ENCODE measurements around the gene SUGCT.

Gene SUGCT

DNA sequence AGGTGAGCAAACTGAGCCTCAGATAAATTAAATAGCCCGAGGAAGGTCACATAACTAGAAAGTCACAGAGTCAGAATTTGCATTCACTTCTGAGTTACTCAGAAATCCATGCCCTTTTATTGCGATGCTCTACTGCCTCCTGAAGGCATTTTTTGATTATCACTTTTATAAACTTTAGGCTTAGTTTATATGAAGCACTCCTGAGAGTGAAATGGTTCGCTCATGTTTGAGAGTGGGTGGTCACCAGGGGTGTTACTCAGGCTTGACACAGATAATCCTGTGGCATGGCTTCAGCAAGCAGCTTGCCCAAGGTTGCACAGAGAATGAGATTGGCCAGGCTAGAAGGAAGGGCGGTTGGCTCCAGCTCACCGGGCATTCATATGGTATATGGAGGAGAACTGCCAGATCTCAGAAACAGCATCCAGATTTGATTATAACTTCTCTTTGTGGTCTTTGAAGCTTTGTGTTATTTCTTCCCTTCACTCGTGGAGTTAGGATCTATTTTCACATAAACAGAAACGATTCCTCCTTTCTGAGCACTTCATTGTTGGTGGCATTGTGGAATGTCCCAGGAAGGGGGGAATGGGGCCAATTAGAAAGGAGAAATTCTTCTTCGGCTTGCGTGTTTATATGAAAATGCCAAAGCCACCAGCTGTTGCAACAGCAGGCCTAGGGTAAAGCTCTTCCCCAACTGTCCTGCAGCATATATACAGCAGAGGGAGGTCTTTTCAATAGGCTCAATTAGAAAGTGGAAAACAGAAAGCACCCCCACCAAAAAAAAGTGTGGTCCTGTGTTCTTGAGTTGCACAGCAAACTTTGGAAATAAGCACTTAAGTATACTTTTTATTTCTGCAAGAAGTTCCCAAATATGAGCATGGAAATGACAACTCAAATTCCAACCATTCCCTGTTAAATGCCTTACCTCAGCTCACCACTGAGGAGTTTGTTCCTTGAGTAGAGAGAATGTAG, 628.8 kb downstream of the SUGCT start:
- Histone ChIP-seq H3K4me3 (ENCODE audit: low read depth, low read length) (no peak overlapping the region), H3K36me3 (ENCODE audit: control insufficient read depth, insufficient read depth, low read length) (no peaks in the 10 kb centered on the region), H3K4me1 (ENCODE audit: control insufficient read depth, insufficient read depth, low read length) (peaks cover 11% of the 10 kb centered on the region), H3K9me3 (ENCODE audit: control insufficient read depth, insufficient read depth, low read length) (no peaks in the 10 kb centered on the region), H3K27me3 (ENCODE audit: control insufficient read depth, insufficient read depth, low read length) (no peaks in the 10 kb centered on the region), H3K9ac (ENCODE audit: low read depth, low read length) (no peak overlapping the region)

DNA sequence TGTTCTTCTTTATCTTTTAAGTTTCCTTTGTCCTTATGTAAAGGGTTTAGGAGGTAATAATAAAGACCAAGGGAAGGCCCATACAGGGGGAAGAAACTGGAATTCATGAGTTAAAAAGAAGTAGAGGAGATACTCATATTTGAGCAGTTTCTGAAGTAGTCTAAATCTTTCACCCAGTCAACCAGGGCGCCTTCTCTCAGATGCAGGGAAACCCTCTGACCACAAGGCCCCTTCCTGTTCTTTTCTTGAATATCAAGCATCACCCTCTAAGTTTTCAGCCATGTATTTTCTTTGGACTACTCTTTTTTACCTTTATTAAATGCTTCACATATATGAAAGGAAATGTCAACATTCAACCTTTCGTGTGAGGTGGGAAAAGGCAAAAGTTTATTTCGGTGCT, 630.8 kb downstream of the SUGCT start:
- no peaks in the 10 kb centered on the region for H3K36me3 ChIP-seq (ENCODE audit: control insufficient read depth, insufficient read depth, low read length)
- no peak overlapping the region for H3K9ac ChIP-seq (ENCODE audit: low read depth, low read length)
- H3K27me3 ChIP-seq (ENCODE audit: control insufficient read depth, insufficient read depth, low read length): no peaks in the 10 kb centered on the region
- H3K4me3 ChIP-seq (ENCODE audit: low read depth, low read length): no peak overlapping the region
- H3K9me3 ChIP-seq (ENCODE audit: control insufficient read depth, insufficient read depth, low read length): no peaks in the 10 kb centered on the region
- H3K4me1 ChIP-seq (ENCODE audit: control insufficient read depth, insufficient read depth, low read length): peaks cover 11% of the 10 kb centered on the region

DNA sequence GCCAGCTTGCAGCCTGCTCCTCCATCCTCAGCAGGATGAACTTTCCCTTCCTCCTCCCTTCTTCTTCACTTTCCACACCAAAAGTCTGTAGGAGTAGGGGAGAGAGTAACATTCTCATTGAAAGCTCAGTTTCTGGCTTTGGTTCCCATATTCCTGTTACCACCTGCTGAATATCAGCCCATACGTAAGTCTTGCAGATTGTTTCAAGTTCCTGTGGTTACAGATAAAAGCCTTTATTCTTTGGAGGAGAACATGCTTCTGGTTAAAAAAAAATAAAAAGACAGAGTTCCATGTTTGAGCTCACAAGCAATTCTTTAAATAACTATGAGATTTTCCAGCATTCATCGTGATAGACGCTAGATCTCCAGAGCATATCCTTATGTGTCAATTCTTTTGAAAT, 637.3 kb downstream of the SUGCT start:
- no peaks in the 10 kb centered on the region for H3K9me3 ChIP-seq (ENCODE audit: control insufficient read depth, insufficient read depth, low read length)
- no peaks in the 10 kb centered on the region for H3K36me3 ChIP-seq (ENCODE audit: control insufficient read depth, insufficient read depth, low read length)
- no peak overlapping the region for H3K9ac ChIP-seq (ENCODE audit: low read depth, low read length)
- H3K4me1 ChIP-seq (ENCODE audit: control insufficient read depth, insufficient read depth, low read length): no peaks in the 10 kb centered on the region
- no peaks in the 10 kb centered on the region for H3K27me3 ChIP-seq (ENCODE audit: control insufficient read depth, insufficient read depth, low read length)
- H3K4me3 ChIP-seq (ENCODE audit: low read depth, low read length): no peak overlapping the region

DNA sequence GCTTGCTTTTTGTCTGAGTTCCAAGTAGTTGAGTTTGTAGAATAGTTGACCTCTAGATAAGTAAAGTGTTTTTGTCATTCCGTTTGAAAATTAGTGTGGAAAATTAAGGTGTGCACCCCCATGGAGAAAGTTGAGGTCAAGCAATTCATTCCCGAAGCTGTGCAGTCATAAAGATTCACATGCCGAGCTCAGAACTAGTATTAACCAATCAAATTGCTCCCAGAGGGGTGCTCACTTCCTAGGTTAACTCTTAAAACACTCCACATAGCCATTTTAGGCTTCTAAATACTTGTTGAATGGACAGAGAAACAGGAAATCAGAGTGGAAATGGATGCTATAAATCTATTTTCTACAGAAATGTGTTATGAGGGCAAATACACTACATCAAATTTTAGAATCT, 638.9 kb downstream of the SUGCT start:
- H3K9ac ChIP-seq (ENCODE audit: low read depth, low read length): no peak overlapping the region

DNA sequence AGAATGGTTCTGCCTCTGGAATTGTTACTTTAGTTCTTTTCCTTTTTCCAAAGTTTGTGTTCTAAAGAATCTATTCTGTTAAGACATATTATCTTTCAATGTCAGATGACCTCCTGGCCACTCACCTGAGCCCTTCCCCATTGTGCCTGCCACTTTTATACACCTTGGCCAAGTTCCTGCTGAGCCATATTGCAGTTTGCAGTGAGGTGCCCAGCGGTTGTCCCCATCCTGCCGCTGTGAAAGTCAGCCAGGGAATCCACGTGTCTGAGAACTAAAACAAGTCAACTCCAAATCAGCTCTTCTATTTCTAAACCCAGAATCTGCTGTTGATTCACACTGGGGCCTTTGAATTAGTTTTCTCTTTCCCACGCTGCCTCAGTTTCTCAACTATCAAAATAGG, 641.1 kb downstream of the SUGCT start:
- no peaks in the 10 kb centered on the region for H3K4me1 ChIP-seq (ENCODE audit: control insufficient read depth, insufficient read depth, low read length)
- H3K9me3 ChIP-seq (ENCODE audit: control insufficient read depth, insufficient read depth, low read length): no peaks in the 10 kb centered on the region
- no peaks in the 10 kb centered on the region for H3K27me3 ChIP-seq (ENCODE audit: control insufficient read depth, insufficient read depth, low read length)
- H3K9ac ChIP-seq (ENCODE audit: low read depth, low read length): no peak overlapping the region
- no peaks in the 10 kb centered on the region for H3K36me3 ChIP-seq (ENCODE audit: control insufficient read depth, insufficient read depth, low read length)
- no peak overlapping the region for H3K4me3 ChIP-seq (ENCODE audit: low read depth, low read length)

More for the DNA sequence above, 638.9 kb downstream of the SUGCT start:
- Histone ChIP-seq H3K4me1 (ENCODE audit: control insufficient read depth, insufficient read depth, low read length) (no peaks in the 10 kb centered on the region), H3K36me3 (ENCODE audit: control insufficient read depth, insufficient read depth, low read length) (no peaks in the 10 kb centered on the region), H3K27me3 (ENCODE audit: control insufficient read depth, insufficient read depth, low read length) (no peaks in the 10 kb centered on the region), H3K4me3 (ENCODE audit: low read depth, low read length) (no peak overlapping the region), H3K9me3 (ENCODE audit: control insufficient read depth, insufficient read depth, low read length) (no peaks in the 10 kb centered on the region)

- Histone ChIP-seq H3K9ac (ENCODE audit: low read depth, low read length) (no peak overlapping the region), H3K9me3 (ENCODE audit: control insufficient read depth, insufficient read depth, low read length) (no peaks in the 10 kb centered on the region), H3K4me1 (ENCODE audit: control insufficient read depth, insufficient read depth, low read length) (no peaks in the 10 kb centered on the region), H3K36me3 (ENCODE audit: control insufficient read depth, insufficient read depth, low read length) (no peaks in the 10 kb centered on the region), H3K27me3 (ENCODE audit: control insufficient read depth, insufficient read depth, low read length) (no peaks in the 10 kb centered on the region), H3K4me3 (ENCODE audit: low read depth, low read length) (no peak overlapping the region)
Measured at GRCh38 chr7:40777730-40778312, 643.0 kb downstream of the SUGCT start.

- Histone ChIP-seq H3K27me3 (ENCODE audit: control insufficient read depth, insufficient read depth, low read length) (no peaks in the 10 kb centered on the region), H3K9me3 (ENCODE audit: control insufficient read depth, insufficient read depth, low read length) (no peaks in the 10 kb centered on the region), H3K36me3 (ENCODE audit: control insufficient read depth, insufficient read depth, low read length) (no peaks in the 10 kb centered on the region), H3K4me3 (ENCODE audit: low read depth, low read length) (no peak overlapping the region), H3K9ac (ENCODE audit: low read depth, low read length) (no peak overlapping the region), H3K4me1 (ENCODE audit: control insufficient read depth, insufficient read depth, low read length) (no peaks in the 10 kb centered on the region)
Measured at GRCh38 chr7:40780460-40780859, 645.7 kb downstream of the SUGCT start.

DNA sequence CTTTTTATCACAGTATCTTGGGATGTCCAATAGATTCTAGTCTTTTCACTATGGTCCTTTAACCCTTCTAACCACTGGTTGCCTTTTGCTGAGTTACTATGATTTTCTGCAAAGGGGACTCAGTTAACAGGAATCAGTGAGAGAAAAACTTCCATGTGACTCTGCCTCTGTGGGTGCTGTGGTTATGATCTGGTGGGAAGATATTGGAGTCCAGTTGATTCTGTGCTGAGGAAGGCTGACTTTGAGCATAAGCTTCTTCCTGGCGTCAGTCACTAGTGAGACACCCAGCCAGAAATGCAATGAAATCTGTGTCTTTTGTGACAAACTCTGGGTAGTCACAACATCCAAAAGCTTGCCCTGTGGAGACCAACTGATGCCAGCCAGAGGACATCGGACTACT, 648.0 kb downstream of the SUGCT start:
- Histone ChIP-seq H3K4me1 (ENCODE audit: control insufficient read depth, insufficient read depth, low read length) (no peaks in the 10 kb centered on the region), H3K9ac (ENCODE audit: low read depth, low read length) (no peak overlapping the region), H3K9me3 (ENCODE audit: control insufficient read depth, insufficient read depth, low read length) (no peaks in the 10 kb centered on the region), H3K36me3 (ENCODE audit: control insufficient read depth, insufficient read depth, low read length) (no peaks in the 10 kb centered on the region), H3K4me3 (ENCODE audit: low read depth, low read length) (no peak overlapping the region), H3K27me3 (ENCODE audit: control insufficient read depth, insufficient read depth, low read length) (no peaks in the 10 kb centered on the region)

DNA sequence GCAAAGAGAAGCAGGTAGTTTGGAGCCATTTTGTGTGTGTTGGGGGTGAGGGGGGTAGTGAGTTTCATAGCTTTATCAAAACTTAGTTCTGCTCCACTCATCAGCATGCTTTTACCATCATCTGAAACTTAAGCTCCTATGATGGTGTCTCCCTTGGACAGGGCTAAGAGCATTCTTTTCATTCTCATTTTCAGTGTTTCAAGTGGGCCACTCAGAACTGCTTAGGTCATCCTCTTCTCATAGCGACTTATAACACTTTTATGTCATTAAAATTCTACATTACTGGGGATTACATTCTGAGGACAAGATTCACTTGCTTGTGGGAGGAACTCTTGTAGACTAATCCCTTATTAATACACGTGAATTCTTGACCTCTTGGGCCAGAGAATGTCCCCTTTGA, 649.4 kb downstream of the SUGCT start:
- Histone ChIP-seq H3K9me3 (ENCODE audit: control insufficient read depth, insufficient read depth, low read length) (no peaks in the 10 kb centered on the region), H3K27me3 (ENCODE audit: control insufficient read depth, insufficient read depth, low read length) (no peaks in the 10 kb centered on the region), H3K4me1 (ENCODE audit: control insufficient read depth, insufficient read depth, low read length) (no peaks in the 10 kb centered on the region), H3K4me3 (ENCODE audit: low read depth, low read length) (no peak overlapping the region), H3K9ac (ENCODE audit: low read depth, low read length) (no peak overlapping the region), H3K36me3 (ENCODE audit: control insufficient read depth, insufficient read depth, low read length) (no peaks in the 10 kb centered on the region)

- no peaks in the 10 kb centered on the region for H3K36me3 ChIP-seq (ENCODE audit: control insufficient read depth, insufficient read depth, low read length)
Measured at GRCh38 chr7:40786909-40787308, 652.1 kb downstream of the SUGCT start.

GRCh38 chr7:40793132-40793531, 658.3 kb downstream of the SUGCT start:
- no peaks in the 10 kb centered on the region for H3K9me3 ChIP-seq (ENCODE audit: control insufficient read depth, insufficient read depth, low read length)
- no peak overlapping the region for H3K4me3 ChIP-seq (ENCODE audit: low read depth, low read length)
- H3K4me1 ChIP-seq (ENCODE audit: control insufficient read depth, insufficient read depth, low read length): no peaks in the 10 kb centered on the region
- H3K27me3 ChIP-seq (ENCODE audit: control insufficient read depth, insufficient read depth, low read length): no peaks in the 10 kb centered on the region
- H3K36me3 ChIP-seq (ENCODE audit: control insufficient read depth, insufficient read depth, low read length): no peaks in the 10 kb centered on the region
- no peak overlapping the region for H3K9ac ChIP-seq (ENCODE audit: low read depth, low read length)

More at GRCh38 chr7:40786909-40787308, 652.1 kb downstream of the SUGCT start:
- no peak overlapping the region for H3K9ac ChIP-seq (ENCODE audit: low read depth, low read length)
- no peaks in the 10 kb centered on the region for H3K27me3 ChIP-seq (ENCODE audit: control insufficient read depth, insufficient read depth, low read length)
- no peak overlapping the region for H3K4me3 ChIP-seq (ENCODE audit: low read depth, low read length)
- H3K4me1 ChIP-seq (ENCODE audit: control insufficient read depth, insufficient read depth, low read length): no peaks in the 10 kb centered on the region
- H3K9me3 ChIP-seq (ENCODE audit: control insufficient read depth, insufficient read depth, low read length): no peaks in the 10 kb centered on the region

DNA sequence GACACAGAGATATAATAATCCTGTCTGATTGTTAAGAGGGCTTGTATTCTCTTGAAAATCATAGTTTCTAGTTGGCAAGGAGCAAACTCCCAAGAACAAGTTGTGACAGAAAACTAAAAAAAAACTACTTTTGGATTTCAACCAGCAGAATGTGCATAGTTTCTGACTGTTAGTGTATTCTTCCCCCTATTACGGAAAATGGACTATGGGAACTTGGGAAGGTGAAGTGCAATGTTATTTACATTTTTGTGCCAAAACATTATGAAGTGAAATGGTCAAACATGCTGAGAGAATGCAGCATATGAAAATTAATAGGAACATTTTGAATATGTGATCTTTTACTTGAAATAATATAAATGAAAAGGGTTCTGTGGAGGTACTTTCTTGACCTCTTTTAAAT, 660.8 kb downstream of the SUGCT start:
- no peaks in the 10 kb centered on the region for H3K36me3 ChIP-seq (ENCODE audit: control insufficient read depth, insufficient read depth, low read length)
- no peak overlapping the region for H3K4me3 ChIP-seq (ENCODE audit: low read depth, low read length)
- no peak overlapping the region for H3K9ac ChIP-seq (ENCODE audit: low read depth, low read length)
- no peaks in the 10 kb centered on the region for H3K9me3 ChIP-seq (ENCODE audit: control insufficient read depth, insufficient read depth, low read length)
- H3K27me3 ChIP-seq (ENCODE audit: control insufficient read depth, insufficient read depth, low read length): no peaks in the 10 kb centered on the region
- H3K4me1 ChIP-seq (ENCODE audit: control insufficient read depth, insufficient read depth, low read length): peaks cover 3% of the 10 kb centered on the region

Measured in iPS-15b (cell line).